Right ventricle myocardium inferior (tissue), 1 donor: Measurements from ENCODE around the gene PLOD3. TPM values are rescaled to one million over a fixed set of nuclear protein-coding genes. Genes with fewer than 3 reads are reported as not detected.
A peak's percentile ranks its signal among the peaks of the same experiment; 100 is the strongest.
"Not testable (repeated sequence)": the region's sequence is repeated elsewhere in the genome, so short reads cannot be mapped to it uniquely, and the experiment has no call there.

ENCODE experiments used
- ATAC-seq: fragments of 200-7000 bp; cut with Tn5 transposase; one replicate; pipeline ENCODE4 v1.9.1; 2020; ENCODE audit warnings: mild to moderate bottlenecking, moderate library complexity
- DNase-seq: peaks from one replicate; pipeline ENCODE4 v3.0.0; 2021; ENCODE audit errors: missing footprints
- intact Hi-C: fragments of 100-400 bp; cut with DNase I; formaldehyde crosslinking; loops from one replicate; pipeline ENCODE4 v1.11.0; 2022
- total RNA-seq: library from RNA; stranded (reverse); fragmentation: NEBNext Ultra II Directional; extraction: Animal tissue kit (Norgen Biotek cat#: 25700); gene quantifications from one replicate; pipeline ENCODE4 v1.2.1, GENCODE V29; 2021
- donor health status: DM: no; HTN: yes; CAD: no; lungs with severe emphysema.

Gene PLOD3
- total RNA-seq, 1 donor from 2014 or later, result 41.7 TPM

GRCh38 chr7:101218236-101219125 lies 1.1 kb upstream of the PLOD3 start:
- DNase-seq, result no peak
- intact Hi-C loops, result loop anchor here (1.0 kb wide), 1 partner anchor 26 kb away; no protein-coding TSS in a partner anchor
- no peak for ATAC-seq

GRCh38 chr7:101216860-101217387 lies 457 bp downstream of the PLOD3 start:
- intact Hi-C loops, result no loop called here
- DNase-seq, result no peak
- ATAC-seq, result no peak

- no peak for ATAC-seq
- DNase-seq, result no peak
- intact Hi-C loops, result no loop called here
Observed at GRCh38 chr7:101216001-101216859, 1.2 kb downstream of the PLOD3 start.

- DNase-seq (no peak), ATAC-seq (no peak)
- intact Hi-C loops, result no loop called here
Observed at GRCh38 chr7:101212014-101212413, 5.4 kb downstream of the PLOD3 start.

- intact Hi-C loops, result no loop called here
Observed at GRCh38 chr7:101211501-101211900, 5.9 kb downstream of the PLOD3 start.

GRCh38 chr7:101210143-101210542 lies 7.2 kb downstream of the PLOD3 start:
- intact Hi-C loops, result no loop called here

More at GRCh38 chr7:101211501-101211900, 5.9 kb downstream of the PLOD3 start:
- no peak for ATAC-seq
- DNase-seq, result no peak

GRCh38 chr7:101208794-101209193 lies 8.6 kb downstream of the PLOD3 start:
- ATAC-seq (no peak), DNase-seq (no peak)
- intact Hi-C loops, result no loop called here

More at GRCh38 chr7:101210143-101210542, 7.2 kb downstream of the PLOD3 start:
- no peak for DNase-seq
- ATAC-seq, result no peak

GRCh38 chr7:101207459-101207858 lies 9.9 kb downstream of the PLOD3 start:
- no peak for DNase-seq
- ATAC-seq, result no peak
- intact Hi-C loops, result no loop called here

GRCh38 chr7:101206665-101207042 lies 10.7 kb downstream of the PLOD3 start:
- ATAC-seq (no peak), DNase-seq (no peak)
- intact Hi-C loops, result no loop called here

- ATAC-seq (no peak), DNase-seq (no peak)
- intact Hi-C loops, result no loop called here
Observed at GRCh38 chr7:101205901-101206664, 11.3 kb downstream of the PLOD3 start.

GRCh38 chr7:101203740-101204738 lies 13.3 kb downstream of the PLOD3 start:
- intact Hi-C loops, ATAC-seq, DNase-seq: not testable (repeated sequence)

GRCh38 chr7:101202603-101202918 lies 14.8 kb downstream of the PLOD3 start:
- DNase-seq (no peak), ATAC-seq (no peak)
- intact Hi-C loops, result no loop called here

GRCh38 chr7:101201695-101202602 lies 15.4 kb downstream of the PLOD3 start:
- DNase-seq (no peak), ATAC-seq (peak; percentile 24)
- intact Hi-C loops, result no loop called here

GRCh38 chr7:101200862-101201599 lies 16.4 kb downstream of the PLOD3 start, which contains the start of gene MOGAT3:
Gene MOGAT3 (minus strand): TSS chr7:101201036. CDS start chr7:101200854, 182 bp downstream.
- ATAC-seq (no peak), DNase-seq (no peak)
- intact Hi-C loops, result no loop called here

GRCh38 chr7:101200504-101200861 lies 16.9 kb downstream of the PLOD3 start:
- DNase-seq (no peak), ATAC-seq (no peak)
- intact Hi-C loops, result no loop called here

- DNase-seq, ATAC-seq, intact Hi-C loops: not testable (repeated sequence)
Observed at GRCh38 chr7:101199522-101199921, 17.9 kb downstream of the PLOD3 start.
